T follicular helper cell (primary cell): Measurements from ENCODE around the gene NDN.
"Not testable (repeated sequence)": the region's sequence is repeated elsewhere in the genome, so short reads cannot be mapped to it uniquely, and the experiment has no call there.

ENCODE experiments used
- DNase-seq: peaks from one replicate; pipeline ENCODE4 v3.0.0-alpha.2; 2020; ENCODE audit warnings: low read depth
- total RNA-seq, 2 experiments: gene quantifications; one replicate each; lab custom pipeline; 2026; lab: John Stamatoyannopoulos, UW

Gene NDN
- total RNA-seq = 0 reads per million in 2 experiments

- DNase-seq = no peak
Measured at GRCh38 chr15:23687143-23687470, at the start of gene NDN. Gene NDN (minus strand): TSS chr15:23687305. CDS start chr15:23687217, 88 bp downstream.

GRCh38 chr15:23736033-23736673, 49.0 kb upstream of the NDN start:
- DNase-seq = no peak

- no peak for DNase-seq
Measured at GRCh38 chr15:23734862-23735261, 47.8 kb upstream of the NDN start.

GRCh38 chr15:23713874-23714656, 27.0 kb upstream of the NDN start:
- not testable (repeated sequence) for DNase-seq

- DNase-seq = no peak
Measured at GRCh38 chr15:23708332-23708731, 21.2 kb upstream of the NDN start.

GRCh38 chr15:23695282-23695681, 8.2 kb upstream of the NDN start:
- DNase-seq = no peak

- DNase-seq = no peak
Measured at GRCh38 chr15:23694592-23694991, 7.5 kb upstream of the NDN start.

GRCh38 chr15:23690450-23690852, 3.3 kb upstream of the NDN start:
- no peak for DNase-seq

GRCh38 chr15:23690015-23690414, 2.9 kb upstream of the NDN start:
- no peak for DNase-seq

- no peak for DNase-seq
Measured at GRCh38 chr15:23686466-23687142, 501 bp downstream of the NDN start.

- DNase-seq = no peak
Measured at GRCh38 chr15:23671481-23671880, 15.6 kb downstream of the NDN start.

- no peak for DNase-seq
Measured at GRCh38 chr15:23670970-23671369, 16.1 kb downstream of the NDN start.

- DNase-seq = no peak
Measured at GRCh38 chr15:23663232-23663631, 23.9 kb downstream of the NDN start.

GRCh38 chr15:23648920-23649515, 38.1 kb downstream of the NDN start:
- DNase-seq = no peak

GRCh38 chr15:23647421-23648370, 39.4 kb downstream of the NDN start, which contains the start of gene MAGEL2:
Gene MAGEL2 (minus strand): TSS chr15:23647867. CDS start chr15:23647742, 125 bp downstream.
- DNase-seq = no peak

- DNase-seq = no peak
Measured at GRCh38 chr15:23647001-23647295, 40.2 kb downstream of the NDN start.

- no peak for DNase-seq
Measured at GRCh38 chr15:23646165-23647000, 40.7 kb downstream of the NDN start.

GRCh38 chr15:23645371-23646164, 41.5 kb downstream of the NDN start:
- DNase-seq = no peak

GRCh38 chr15:23644829-23645228, 42.3 kb downstream of the NDN start:
- DNase-seq = no peak
